ENCODE results near the gene EXOC2. TPM values are rescaled to one million over a fixed set of nuclear protein-coding genes. Genes with fewer than 3 reads are reported as not detected.
"Not testable (repeated sequence)": the region's sequence is repeated elsewhere in the genome, so short reads cannot be mapped to it uniquely, and the experiment has no call there.

Gene EXOC2
- total RNA-seq, 4 donors from 2014 or later = 25.6 to 37.1 (median 30.8) TPM

- TF ChIP-seq CTCF (IDR thresholded peaks at IDR 0.05) (no peak), POLR2A (IDR thresholded peaks at IDR 0.05) (no peak)
- 89 to 91% methylated on average over 6 of the region's 6 CpGs for WGBS, 2 donors
- H3K27ac ChIP-seq = no peak overlapping the region
- H3K36me3 ChIP-seq = peaks cover 8 to 16% of the 10 kb centered on the region in 2 donors
- no peaks in the 10 kb centered on the region for H3K27me3 ChIP-seq
- no peaks in the 10 kb centered on the region for H3K9me3 ChIP-seq
- no peak overlapping the region for H3K4me3 ChIP-seq (replicated peaks in 1 of 3)
- no peak for DNase-seq
- intact Hi-C loops (cut with DNase I) = no loop called here
- no peaks in the 10 kb centered on the region for H3K4me1 ChIP-seq
Measured at GRCh38 chr6:568954-569523, 123.9 kb downstream of the EXOC2 start.

GRCh38 chr6:568085-568484 is 124.9 kb downstream of the EXOC2 start:
- Histone ChIP-seq H3K36me3 (peaks cover 12 to 19% of the 10 kb centered on the region in 2 donors), H3K4me1 (no peaks in the 10 kb centered on the region), H3K9me3 (no peaks in the 10 kb centered on the region), H3K27ac (no peak overlapping the region), H3K27me3 (no peaks in the 10 kb centered on the region), H3K4me3 (replicated peaks in 1 of 3) (no peak overlapping the region)
- WGBS, 2 donors = 88 to 95% methylated on average over 9 of the region's 9 CpGs
- TF ChIP-seq CTCF (IDR thresholded peaks at IDR 0.05) (no peak), POLR2A (IDR thresholded peaks at IDR 0.05) (no peak)
- DNase-seq = no peak
- intact Hi-C loops (cut with DNase I) = no loop called here

- intact Hi-C loops (cut with DNase I) = no loop called here
- H3K4me1 ChIP-seq = no peaks in the 10 kb centered on the region
- peaks cover 20 to 25% of the 10 kb centered on the region in 2 donors for H3K36me3 ChIP-seq
- no peak for DNase-seq
- TF ChIP-seq POLR2A (IDR thresholded peaks at IDR 0.05) (no peak), CTCF (IDR thresholded peaks at IDR 0.05) (no peak)
- H3K27ac ChIP-seq = no peak overlapping the region
- H3K27me3 ChIP-seq = no peaks in the 10 kb centered on the region
- H3K4me3 ChIP-seq (replicated peaks in 1 of 3) = no peak overlapping the region
- no peaks in the 10 kb centered on the region for H3K9me3 ChIP-seq
- 87 to 89% methylated on average over 13 of the region's 13 CpGs for WGBS, 2 donors
Measured at GRCh38 chr6:563863-564262, 129.1 kb downstream of the EXOC2 start.

- DNase-seq = no peak
- H3K27ac ChIP-seq = no peak overlapping the region
Measured at GRCh38 chr6:562052-562676, 130.8 kb downstream of the EXOC2 start.

GRCh38 chr6:561335-561734 is 131.6 kb downstream of the EXOC2 start:
- H3K4me3 ChIP-seq (replicated peaks in 1 of 3); H3K9me3 ChIP-seq; H3K27me3 ChIP-seq; H3K27ac ChIP-seq; DNase-seq; H3K4me1 ChIP-seq; intact Hi-C loops (cut with DNase I): not testable (repeated sequence)
- H3K36me3 ChIP-seq = peaks cover 20 to 22% of the 10 kb centered on the region in 2 donors
- WGBS, 2 donors = 96 to 97% methylated on average over 7 of the region's 7 CpGs

More at GRCh38 chr6:562052-562676, 130.8 kb downstream of the EXOC2 start:
- WGBS, 2 donors = 85 to 90% methylated on average over 15 of the region's 15 CpGs
- H3K27me3 ChIP-seq = no peaks in the 10 kb centered on the region
- TF ChIP-seq CTCF (IDR thresholded peaks at IDR 0.05) (no peak), POLR2A (IDR thresholded peaks at IDR 0.05) (no peak)
- no peaks in the 10 kb centered on the region for H3K4me1 ChIP-seq
- H3K4me3 ChIP-seq (replicated peaks in 1 of 3) = no peak overlapping the region
- no peaks in the 10 kb centered on the region for H3K9me3 ChIP-seq
- H3K36me3 ChIP-seq = peaks cover 20% of the 10 kb centered on the region in 2 donors
- intact Hi-C loops (cut with DNase I) = no loop called here

Measured in thyroid gland (tissue), 4 donors.